ENCODE results near the gene C19orf12. TPM values are rescaled to one million over a fixed set of nuclear protein-coding genes. Genes with fewer than 3 reads are reported as not detected.

Gene C19orf12
- total RNA-seq, 1 donor from 2014 or later = 48.6 TPM

DNA sequence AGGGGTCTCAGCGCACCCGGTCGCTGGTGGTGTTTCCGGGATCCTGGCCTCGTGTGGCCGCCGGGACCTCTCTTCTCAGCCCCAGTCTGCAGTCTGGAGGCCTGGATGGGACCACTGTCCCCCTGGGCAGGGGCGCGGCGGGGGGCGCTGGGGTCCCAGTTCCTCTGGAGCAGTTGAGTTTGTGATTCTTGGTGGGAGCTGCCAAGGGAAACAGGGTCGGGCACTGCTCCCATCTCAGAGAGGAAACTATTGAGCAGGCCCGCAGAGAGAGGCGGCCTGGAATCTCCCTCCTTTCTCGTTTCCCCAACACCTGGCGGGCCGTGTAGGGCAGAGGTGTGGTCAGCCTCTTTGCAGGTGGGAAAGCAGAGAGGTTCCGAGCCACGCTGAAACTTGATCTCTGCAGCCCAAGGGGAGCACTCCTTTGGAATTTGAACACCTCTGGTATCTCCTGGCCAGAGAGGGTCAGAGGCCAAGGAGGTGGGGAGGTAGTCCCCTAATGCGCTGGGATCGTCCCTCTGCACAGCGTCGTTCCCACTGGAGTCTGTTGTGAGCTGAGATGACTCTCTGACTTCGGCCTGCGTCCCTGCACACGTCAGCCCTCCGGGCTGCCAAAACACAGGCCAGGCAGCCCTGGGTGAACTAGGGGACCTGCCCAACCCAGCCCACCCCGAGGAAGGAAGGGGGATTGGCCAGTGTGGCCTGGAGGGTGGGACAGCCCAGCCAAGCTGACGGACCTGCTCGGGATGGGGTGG lies 49.1 kb downstream of the C19orf12 start:
- no peaks in the 10 kb centered on the region for H3K36me3 ChIP-seq
- peak overlapping the region; percentile 98 for H3K4me3 ChIP-seq
- H3K27ac ChIP-seq (replicated peaks) = peak overlapping the region; percentile 98
- no peaks in the 10 kb centered on the region for H3K27me3 ChIP-seq (ENCODE audit: low read depth)
- no peaks in the 10 kb centered on the region for H3K9me3 ChIP-seq (replicated peaks)
- intact Hi-C loops (cut with micrococcal nuclease) = no loop called here
- DNase-seq = peak; percentile 76
- H3K4me1 ChIP-seq = peaks cover 97% of the 10 kb centered on the region
- TF ChIP-seq, protein P1, sequence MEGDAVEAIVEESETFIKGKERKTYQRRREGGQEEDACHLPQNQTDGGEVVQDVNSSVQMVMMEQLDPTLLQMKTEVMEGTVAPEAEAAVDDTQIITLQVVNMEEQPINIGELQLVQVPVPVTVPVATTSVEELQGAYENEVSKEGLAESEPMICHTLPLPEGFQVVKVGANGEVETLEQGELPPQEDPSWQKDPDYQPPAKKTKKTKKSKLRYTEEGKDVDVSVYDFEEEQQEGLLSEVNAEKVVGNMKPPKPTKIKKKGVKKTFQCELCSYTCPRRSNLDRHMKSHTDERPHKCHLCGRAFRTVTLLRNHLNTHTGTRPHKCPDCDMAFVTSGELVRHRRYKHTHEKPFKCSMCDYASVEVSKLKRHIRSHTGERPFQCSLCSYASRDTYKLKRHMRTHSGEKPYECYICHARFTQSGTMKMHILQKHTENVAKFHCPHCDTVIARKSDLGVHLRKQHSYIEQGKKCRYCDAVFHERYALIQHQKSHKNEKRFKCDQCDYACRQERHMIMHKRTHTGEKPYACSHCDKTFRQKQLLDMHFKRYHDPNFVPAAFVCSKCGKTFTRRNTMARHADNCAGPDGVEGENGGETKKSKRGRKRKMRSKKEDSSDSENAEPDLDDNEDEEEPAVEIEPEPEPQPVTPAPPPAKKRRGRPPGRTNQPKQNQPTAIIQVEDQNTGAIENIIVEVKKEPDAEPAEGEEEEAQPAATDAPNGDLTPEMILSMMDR (IDR thresholded peaks at IDR 0.05; ENCODE audit: borderline replicate concordance) = no peak

DNA sequence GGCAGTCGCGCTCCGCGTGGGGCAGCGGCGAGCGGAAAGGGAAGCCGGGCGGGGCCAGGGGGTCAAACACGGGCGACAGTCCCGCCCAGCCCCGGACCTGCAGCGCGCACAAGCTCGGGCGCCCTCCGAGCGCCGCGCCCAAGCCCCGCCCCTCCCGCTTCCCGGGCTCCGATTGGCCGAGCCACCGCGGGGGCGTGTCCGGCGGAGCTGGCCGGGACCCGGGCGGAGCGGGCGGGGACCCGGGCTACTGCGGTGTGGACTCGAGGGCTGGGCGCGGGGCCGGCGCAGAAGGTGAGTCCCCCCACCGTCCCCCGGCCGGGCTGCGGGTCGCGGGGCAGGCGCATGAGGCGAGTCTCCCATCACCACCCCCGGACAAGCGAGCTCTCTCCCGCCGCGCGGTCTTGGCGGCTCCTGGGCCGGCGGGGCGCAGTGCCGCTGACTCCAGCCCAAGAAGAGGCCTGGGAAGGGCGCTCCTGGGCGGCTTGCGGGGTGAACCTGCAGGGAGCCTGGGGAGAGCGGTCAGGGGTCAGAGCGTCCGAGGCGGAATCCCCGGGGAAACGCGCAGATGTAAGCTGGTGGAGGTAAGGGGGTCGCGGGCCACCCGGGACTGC lies 49.7 kb downstream of the C19orf12 start, which contains the start of gene PLEKHF1:
PLEKHF1 (plus strand) TSS at position 247 of the 611 bp plus-strand sequence. CDS start 8,379 bp downstream, outside the sequence.
- H3K36me3 ChIP-seq = no peaks in the 10 kb centered on the region
- H3K27me3 ChIP-seq (ENCODE audit: low read depth) = no peaks in the 10 kb centered on the region
- DNase-seq = peak; percentile 94
- H3K27ac ChIP-seq (replicated peaks) = peak within 1 kb of the TSS; percentile 98
- peak within 1 kb of the TSS; percentile 98 for H3K4me3 ChIP-seq
- peaks cover 90% of the 10 kb centered on the region for H3K4me1 ChIP-seq
- TF ChIP-seq, protein P1 (IDR thresholded peaks at IDR 0.05; ENCODE audit: borderline replicate concordance) = no peak
- H3K9me3 ChIP-seq (replicated peaks) = no peaks in the 10 kb centered on the region
- intact Hi-C loops (cut with micrococcal nuclease) = no loop called here

DNA sequence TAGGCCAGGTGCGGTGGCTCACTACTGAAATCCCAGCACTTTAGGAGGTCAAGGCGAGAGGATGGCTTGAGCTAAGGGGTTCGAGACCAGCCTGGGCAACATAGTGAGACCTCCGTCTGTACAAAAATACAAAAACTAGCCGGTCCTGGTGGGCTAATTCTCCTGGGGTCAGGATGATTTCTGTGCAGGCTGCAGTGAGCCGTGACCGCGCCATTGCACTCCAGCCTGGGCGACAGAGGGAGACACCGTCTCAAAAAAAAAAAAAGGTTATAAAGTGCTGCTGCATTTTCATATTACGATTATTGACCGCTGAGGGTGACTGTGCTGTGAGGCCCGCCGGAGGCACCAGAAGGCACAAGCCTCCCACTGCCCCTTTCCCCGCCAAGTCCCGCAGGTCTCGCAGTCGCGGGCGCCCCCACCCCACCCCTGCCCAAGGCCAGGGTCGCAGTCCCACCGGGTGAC lies 50.3 kb downstream of the C19orf12 start:
- intact Hi-C loops (cut with micrococcal nuclease) = no loop called here
- H3K4me1 ChIP-seq = peaks cover 85% of the 10 kb centered on the region

GRCh38 chr19:29663861-29664752 lies 51.0 kb downstream of the C19orf12 start:
- Histone ChIP-seq H3K27ac (replicated peaks) (peak overlapping the region; percentile 98), H3K9me3 (replicated peaks) (no peaks in the 10 kb centered on the region), H3K27me3 (ENCODE audit: low read depth) (no peaks in the 10 kb centered on the region), H3K4me3 (peak overlapping the region; percentile 98), H3K4me1 (peaks cover 78% of the 10 kb centered on the region), H3K36me3 (no peaks in the 10 kb centered on the region)
- no peak for DNase-seq
- intact Hi-C loops (cut with micrococcal nuclease) = no loop called here
- TF ChIP-seq, protein P1 (IDR thresholded peaks at IDR 0.05; ENCODE audit: borderline replicate concordance) = no peak

More for the DNA sequence above, 50.3 kb downstream of the C19orf12 start:
- peak overlapping the region; percentile 98 for H3K27ac ChIP-seq (replicated peaks)
- TF ChIP-seq, protein P1 (IDR thresholded peaks at IDR 0.05; ENCODE audit: borderline replicate concordance) = peak; percentile 45
- H3K9me3 ChIP-seq (replicated peaks) = no peaks in the 10 kb centered on the region
- no peak for DNase-seq
- H3K27me3 ChIP-seq (ENCODE audit: low read depth) = no peaks in the 10 kb centered on the region
- peak overlapping the region; percentile 98 for H3K4me3 ChIP-seq
- H3K36me3 ChIP-seq = no peaks in the 10 kb centered on the region
